WTC11 (cell line): ENCODE data around the gene KCNB1. TPM values are rescaled to one million over a fixed set of nuclear protein-coding genes. Genes with fewer than 3 reads are reported as not detected.

ENCODE experiments used
- ATAC-seq: fragments of 200-7000 bp; cut with Tn5 transposase; 2 replicates; pipeline ENCODE4 v1.10.0; 2021; ENCODE audit warnings: mild to moderate bottlenecking, moderate library complexity
- CTCF ChIA-PET: fragments of 300-600 bp; sonication (Branson Sonifier 250); formaldehyde crosslinking; loops from one replicate; lab custom pipeline; 2021; ENCODE audit warnings: antibody characterized with exemption; lab: Charles Lee
- POLR2A ChIA-PET: fragments of 350-600 bp; sonication (Branson Sonifier 250); formaldehyde crosslinking; loops from one replicate; lab custom pipeline; 2021; ENCODE audit warnings: antibody characterized with exemption; lab: Charles Lee
- DNase-seq: peaks from one replicate; pipeline ENCODE4 v3.0.0; 2021; ENCODE audit warnings: low spot score
- H3K27ac Mint-ChIP-seq: 2 replicates; pipeline ENCODE4 v1.8.0; 2021; ENCODE audit warnings: mixed read lengths
- H3K27me3 Mint-ChIP-seq: 2 replicates; pipeline ENCODE4 v1.8.0; 2021; ENCODE audit warnings: low read depth, mild to moderate bottlenecking, moderate library complexity, mixed read lengths
- H3K36me3 Mint-ChIP-seq: 2 replicates; pipeline ENCODE4 v1.8.0; 2021; ENCODE audit warnings: mixed read lengths
- H3K4me1 Mint-ChIP-seq: 2 replicates; pipeline ENCODE4 v1.8.0; 2022; ENCODE audit warnings: mixed read lengths
- H3K4me3 Mint-ChIP-seq: 2 replicates; pipeline ENCODE4 v1.8.0; 2021; ENCODE audit warnings: mild to moderate bottlenecking, moderate library complexity, mixed read lengths
- H3K9me3 Mint-ChIP-seq: 2 replicates; pipeline ENCODE4 v1.8.0; 2021; ENCODE audit warnings: mixed read lengths
- ATF1 ChIP-seq: sonication (generic); formaldehyde crosslinking; IDR thresholded peaks from 2 replicates; pipeline ENCODE4 v1.8.1; 2023; ENCODE audit warnings: mild to moderate bottlenecking, moderate library complexity, missing genetic modification reagents
- CBFB ChIP-seq: sonication (generic); formaldehyde crosslinking; IDR thresholded peaks from 2 replicates; pipeline ENCODE4 v1.8.1; 2022; ENCODE audit warnings: mild to moderate bottlenecking, low read depth, missing genetic modification reagents
- CREB1 ChIP-seq: sonication (generic); formaldehyde crosslinking; IDR thresholded peaks from 2 replicates; pipeline ENCODE4 v1.8.0; 2023; ENCODE audit warnings: mild to moderate bottlenecking, missing genetic modification reagents
- ESRRA ChIP-seq: sonication (generic); formaldehyde crosslinking; IDR thresholded peaks from 2 replicates; pipeline ENCODE4 v1.8.1; 2022; ENCODE audit warnings: mild to moderate bottlenecking, missing genetic modification reagents, borderline replicate concordance
- FOXJ3 ChIP-seq: sonication (generic); formaldehyde crosslinking; IDR thresholded peaks from 2 replicates; pipeline ENCODE4 v1.9.0; 2021; ENCODE audit warnings: missing genetic modification reagents, mild to moderate bottlenecking, borderline replicate concordance
- FOXK1 ChIP-seq: sonication (generic); formaldehyde crosslinking; IDR thresholded peaks from 2 replicates; pipeline ENCODE4 v1.8.0; 2022; ENCODE audit warnings: mild to moderate bottlenecking, moderate library complexity, missing genetic modification reagents
- JAZF1 ChIP-seq: fragments of 250-450 bp; sonication (Bioruptor Pico); IDR thresholded peaks from 2 replicates; pipeline ENCODE4 v1.9.0; 2021; ENCODE audit warnings: moderate library complexity, mild to moderate bottlenecking, inconsistent platforms
- TCF7 ChIP-seq: sonication (generic); formaldehyde crosslinking; IDR thresholded peaks from 2 replicates; pipeline ENCODE4 v1.8.0; 2022; ENCODE audit warnings: mild to moderate bottlenecking, low read depth, missing genetic modification reagents, moderate library complexity
- ZNF138 ChIP-seq: sonication (generic); formaldehyde crosslinking; conservative IDR thresholded peaks from 2 replicates; pipeline ENCODE4 v1.8.1; 2022; ENCODE audit warnings: mild to moderate bottlenecking, moderate library complexity, missing genetic modification reagents
- ZNF232 ChIP-seq: sonication (generic); formaldehyde crosslinking; IDR thresholded peaks from 2 replicates; pipeline ENCODE4 v1.8.0; 2022; ENCODE audit warnings: mild to moderate bottlenecking, missing genetic modification reagents
- ZNF317 ChIP-seq: sonication (generic); formaldehyde crosslinking; IDR thresholded peaks from 2 replicates; pipeline ENCODE4 v1.8.1; 2023; ENCODE audit warnings: low read depth, mild to moderate bottlenecking, moderate library complexity, missing genetic modification reagents, borderline replicate concordance
- ZNF423 ChIP-seq: fragments of 250-450 bp; sonication (Bioruptor Pico); IDR thresholded peaks from 2 replicates; pipeline ENCODE4 v2.1.2; 2022; ENCODE audit warnings: mild to moderate bottlenecking, moderate library complexity
- total RNA-seq: library from RNA; stranded (reverse); gene quantifications from 3 replicates; pipeline ENCODE4 v1.2.3, GENCODE V29; 2021
- TF ChIP-seq, protein P1 (sequence below): fragments of 200-600 bp; IDR thresholded peaks from 2 replicates; pipeline ENCODE4 v1.8.0; 2022; ENCODE audit warnings: antibody characterized with exemption
- TF ChIP-seq, protein P2 (sequence below): sonication (generic); formaldehyde crosslinking; IDR thresholded peaks from 2 replicates; pipeline ENCODE4 v1.8.0; 2023; ENCODE audit warnings: missing genetic modification reagents, mild to moderate bottlenecking, borderline replicate concordance
- TF ChIP-seq, protein P3 (sequence below): sonication (generic); formaldehyde crosslinking; IDR thresholded peaks from 2 replicates; pipeline ENCODE4 v1.8.1; 2022; ENCODE audit warnings: low read depth, mild to moderate bottlenecking, moderate library complexity, missing genetic modification reagents, borderline replicate concordance
- TF ChIP-seq, protein P4 (sequence below): sonication (generic); formaldehyde crosslinking; IDR thresholded peaks from 2 replicates; pipeline ENCODE4 v1.8.1; 2022; ENCODE audit warnings: mild to moderate bottlenecking, moderate library complexity, missing genetic modification reagents
- TF ChIP-seq, protein P5 (sequence below): fragments of 250-450 bp; sonication (Bioruptor Pico); IDR thresholded peaks from 2 replicates; pipeline ENCODE4 v1.9.0; 2021; ENCODE audit warnings: mild to moderate bottlenecking
- TF ChIP-seq, protein P6 (sequence below): sonication (generic); formaldehyde crosslinking; IDR thresholded peaks from 2 replicates; pipeline ENCODE4 v1.8.1; 2022; ENCODE audit warnings: missing genetic modification reagents, borderline replicate concordance
- TF ChIP-seq, protein P7 (sequence below): sonication (generic); formaldehyde crosslinking; IDR thresholded peaks from 2 replicates; pipeline ENCODE4 v1.8.0; 2023; ENCODE audit warnings: missing genetic modification reagents
- TF ChIP-seq, protein P8 (sequence below): sonication (generic); formaldehyde crosslinking; conservative IDR thresholded peaks from 2 replicates; pipeline ENCODE4 v1.8.1; 2022; ENCODE audit warnings: mild to moderate bottlenecking, missing genetic modification reagents

The KCNB1 gene
- total RNA-seq, 1 experiment from 2014 or later = 1.1 TPM

DNA sequence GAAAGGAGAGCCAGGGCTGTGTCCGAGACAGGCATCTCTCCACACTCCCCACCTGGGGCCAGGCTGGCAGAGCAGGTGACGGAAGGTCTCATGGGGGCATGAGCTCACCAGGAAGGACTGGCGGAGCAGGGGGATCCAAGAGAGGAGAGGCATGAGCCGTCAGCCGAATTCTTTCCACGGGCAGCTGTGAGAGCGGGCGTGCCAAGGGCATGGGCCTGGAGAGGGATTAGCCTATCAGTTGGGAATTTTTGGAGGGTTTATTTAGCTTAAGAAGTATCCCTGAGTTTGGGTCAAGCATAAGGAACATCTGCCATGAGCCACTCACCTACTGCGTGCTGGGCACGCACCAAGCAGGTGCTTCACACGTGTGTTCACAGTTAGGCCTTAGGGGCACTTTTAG is 144.4 kb downstream of the KCNB1 start:
- no peaks in the 10 kb centered on the region for H3K36me3 Mint-ChIP-seq
- no peaks in the 10 kb centered on the region for H3K9me3 Mint-ChIP-seq
- DNase-seq (no peak), ATAC-seq (no peak)
- no peak for TF ChIP-seq ZNF317 (CRISPR knock-in tag)
- TF ChIP-seq, protein P1, sequence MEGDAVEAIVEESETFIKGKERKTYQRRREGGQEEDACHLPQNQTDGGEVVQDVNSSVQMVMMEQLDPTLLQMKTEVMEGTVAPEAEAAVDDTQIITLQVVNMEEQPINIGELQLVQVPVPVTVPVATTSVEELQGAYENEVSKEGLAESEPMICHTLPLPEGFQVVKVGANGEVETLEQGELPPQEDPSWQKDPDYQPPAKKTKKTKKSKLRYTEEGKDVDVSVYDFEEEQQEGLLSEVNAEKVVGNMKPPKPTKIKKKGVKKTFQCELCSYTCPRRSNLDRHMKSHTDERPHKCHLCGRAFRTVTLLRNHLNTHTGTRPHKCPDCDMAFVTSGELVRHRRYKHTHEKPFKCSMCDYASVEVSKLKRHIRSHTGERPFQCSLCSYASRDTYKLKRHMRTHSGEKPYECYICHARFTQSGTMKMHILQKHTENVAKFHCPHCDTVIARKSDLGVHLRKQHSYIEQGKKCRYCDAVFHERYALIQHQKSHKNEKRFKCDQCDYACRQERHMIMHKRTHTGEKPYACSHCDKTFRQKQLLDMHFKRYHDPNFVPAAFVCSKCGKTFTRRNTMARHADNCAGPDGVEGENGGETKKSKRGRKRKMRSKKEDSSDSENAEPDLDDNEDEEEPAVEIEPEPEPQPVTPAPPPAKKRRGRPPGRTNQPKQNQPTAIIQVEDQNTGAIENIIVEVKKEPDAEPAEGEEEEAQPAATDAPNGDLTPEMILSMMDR = no peak
- no peak for TF ChIP-seq ZNF423
- no peak for TF ChIP-seq FOXK1
- no peak for TF ChIP-seq CREB1 (CRISPR knock-in tag)
- TF ChIP-seq ATF1 = no peak
- TF ChIP-seq TCF7 (CRISPR knock-in tag) = no peak
- no peak for TF ChIP-seq ZNF138 (CRISPR knock-in tag)
- TF ChIP-seq FOXJ3 = no peak
- TF ChIP-seq, protein P2, sequence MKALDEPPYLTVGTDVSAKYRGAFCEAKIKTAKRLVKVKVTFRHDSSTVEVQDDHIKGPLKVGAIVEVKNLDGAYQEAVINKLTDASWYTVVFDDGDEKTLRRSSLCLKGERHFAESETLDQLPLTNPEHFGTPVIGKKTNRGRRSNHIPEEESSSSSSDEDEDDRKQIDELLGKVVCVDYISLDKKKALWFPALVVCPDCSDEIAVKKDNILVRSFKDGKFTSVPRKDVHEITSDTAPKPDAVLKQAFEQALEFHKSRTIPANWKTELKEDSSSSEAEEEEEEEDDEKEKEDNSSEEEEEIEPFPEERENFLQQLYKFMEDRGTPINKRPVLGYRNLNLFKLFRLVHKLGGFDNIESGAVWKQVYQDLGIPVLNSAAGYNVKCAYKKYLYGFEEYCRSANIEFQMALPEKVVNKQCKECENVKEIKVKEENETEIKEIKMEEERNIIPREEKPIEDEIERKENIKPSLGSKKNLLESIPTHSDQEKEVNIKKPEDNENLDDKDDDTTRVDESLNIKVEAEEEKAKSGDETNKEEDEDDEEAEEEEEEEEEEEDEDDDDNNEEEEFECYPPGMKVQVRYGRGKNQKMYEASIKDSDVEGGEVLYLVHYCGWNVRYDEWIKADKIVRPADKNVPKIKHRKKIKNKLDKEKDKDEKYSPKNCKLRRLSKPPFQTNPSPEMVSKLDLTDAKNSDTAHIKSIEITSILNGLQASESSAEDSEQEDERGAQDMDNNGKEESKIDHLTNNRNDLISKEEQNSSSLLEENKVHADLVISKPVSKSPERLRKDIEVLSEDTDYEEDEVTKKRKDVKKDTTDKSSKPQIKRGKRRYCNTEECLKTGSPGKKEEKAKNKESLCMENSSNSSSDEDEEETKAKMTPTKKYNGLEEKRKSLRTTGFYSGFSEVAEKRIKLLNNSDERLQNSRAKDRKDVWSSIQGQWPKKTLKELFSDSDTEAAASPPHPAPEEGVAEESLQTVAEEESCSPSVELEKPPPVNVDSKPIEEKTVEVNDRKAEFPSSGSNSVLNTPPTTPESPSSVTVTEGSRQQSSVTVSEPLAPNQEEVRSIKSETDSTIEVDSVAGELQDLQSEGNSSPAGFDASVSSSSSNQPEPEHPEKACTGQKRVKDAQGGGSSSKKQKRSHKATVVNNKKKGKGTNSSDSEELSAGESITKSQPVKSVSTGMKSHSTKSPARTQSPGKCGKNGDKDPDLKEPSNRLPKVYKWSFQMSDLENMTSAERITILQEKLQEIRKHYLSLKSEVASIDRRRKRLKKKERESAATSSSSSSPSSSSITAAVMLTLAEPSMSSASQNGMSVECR (CRISPR knock-in tag) = no peak
- TF ChIP-seq, protein P3, sequence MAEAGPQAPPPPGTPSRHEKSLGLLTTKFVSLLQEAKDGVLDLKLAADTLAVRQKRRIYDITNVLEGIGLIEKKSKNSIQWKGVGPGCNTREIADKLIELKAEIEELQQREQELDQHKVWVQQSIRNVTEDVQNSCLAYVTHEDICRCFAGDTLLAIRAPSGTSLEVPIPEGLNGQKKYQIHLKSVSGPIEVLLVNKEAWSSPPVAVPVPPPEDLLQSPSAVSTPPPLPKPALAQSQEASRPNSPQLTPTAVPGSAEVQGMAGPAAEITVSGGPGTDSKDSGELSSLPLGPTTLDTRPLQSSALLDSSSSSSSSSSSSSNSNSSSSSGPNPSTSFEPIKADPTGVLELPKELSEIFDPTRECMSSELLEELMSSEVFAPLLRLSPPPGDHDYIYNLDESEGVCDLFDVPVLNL (CRISPR knock-in tag) = no peak
- TF ChIP-seq, protein P4, sequence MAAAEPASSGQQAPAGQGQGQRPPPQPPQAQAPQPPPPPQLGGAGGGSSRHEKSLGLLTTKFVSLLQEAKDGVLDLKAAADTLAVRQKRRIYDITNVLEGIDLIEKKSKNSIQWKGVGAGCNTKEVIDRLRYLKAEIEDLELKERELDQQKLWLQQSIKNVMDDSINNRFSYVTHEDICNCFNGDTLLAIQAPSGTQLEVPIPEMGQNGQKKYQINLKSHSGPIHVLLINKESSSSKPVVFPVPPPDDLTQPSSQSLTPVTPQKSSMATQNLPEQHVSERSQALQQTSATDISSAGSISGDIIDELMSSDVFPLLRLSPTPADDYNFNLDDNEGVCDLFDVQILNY (CRISPR knock-in tag) = no peak
- TF ChIP-seq, protein P5, sequence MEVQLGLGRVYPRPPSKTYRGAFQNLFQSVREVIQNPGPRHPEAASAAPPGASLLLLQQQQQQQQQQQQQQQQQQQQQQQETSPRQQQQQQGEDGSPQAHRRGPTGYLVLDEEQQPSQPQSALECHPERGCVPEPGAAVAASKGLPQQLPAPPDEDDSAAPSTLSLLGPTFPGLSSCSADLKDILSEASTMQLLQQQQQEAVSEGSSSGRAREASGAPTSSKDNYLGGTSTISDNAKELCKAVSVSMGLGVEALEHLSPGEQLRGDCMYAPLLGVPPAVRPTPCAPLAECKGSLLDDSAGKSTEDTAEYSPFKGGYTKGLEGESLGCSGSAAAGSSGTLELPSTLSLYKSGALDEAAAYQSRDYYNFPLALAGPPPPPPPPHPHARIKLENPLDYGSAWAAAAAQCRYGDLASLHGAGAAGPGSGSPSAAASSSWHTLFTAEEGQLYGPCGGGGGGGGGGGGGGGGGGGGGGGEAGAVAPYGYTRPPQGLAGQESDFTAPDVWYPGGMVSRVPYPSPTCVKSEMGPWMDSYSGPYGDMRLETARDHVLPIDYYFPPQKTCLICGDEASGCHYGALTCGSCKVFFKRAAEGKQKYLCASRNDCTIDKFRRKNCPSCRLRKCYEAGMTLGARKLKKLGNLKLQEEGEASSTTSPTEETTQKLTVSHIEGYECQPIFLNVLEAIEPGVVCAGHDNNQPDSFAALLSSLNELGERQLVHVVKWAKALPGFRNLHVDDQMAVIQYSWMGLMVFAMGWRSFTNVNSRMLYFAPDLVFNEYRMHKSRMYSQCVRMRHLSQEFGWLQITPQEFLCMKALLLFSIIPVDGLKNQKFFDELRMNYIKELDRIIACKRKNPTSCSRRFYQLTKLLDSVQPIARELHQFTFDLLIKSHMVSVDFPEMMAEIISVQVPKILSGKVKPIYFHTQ = no peak
- TF ChIP-seq, protein P6, sequence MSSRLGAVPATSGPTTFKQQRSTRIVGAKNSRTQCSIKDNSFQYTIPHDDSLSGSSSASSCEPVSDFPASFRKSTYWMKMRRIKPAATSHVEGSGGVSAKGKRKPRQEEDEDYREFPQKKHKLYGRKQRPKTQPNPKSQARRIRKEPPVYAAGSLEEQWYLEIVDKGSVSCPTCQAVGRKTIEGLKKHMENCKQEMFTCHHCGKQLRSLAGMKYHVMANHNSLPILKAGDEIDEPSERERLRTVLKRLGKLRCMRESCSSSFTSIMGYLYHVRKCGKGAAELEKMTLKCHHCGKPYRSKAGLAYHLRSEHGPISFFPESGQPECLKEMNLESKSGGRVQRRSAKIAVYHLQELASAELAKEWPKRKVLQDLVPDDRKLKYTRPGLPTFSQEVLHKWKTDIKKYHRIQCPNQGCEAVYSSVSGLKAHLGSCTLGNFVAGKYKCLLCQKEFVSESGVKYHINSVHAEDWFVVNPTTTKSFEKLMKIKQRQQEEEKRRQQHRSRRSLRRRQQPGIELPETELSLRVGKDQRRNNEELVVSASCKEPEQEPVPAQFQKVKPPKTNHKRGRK = no peak
- no peak for TF ChIP-seq ESRRA (CRISPR knock-in tag)
- TF ChIP-seq, protein P7, sequence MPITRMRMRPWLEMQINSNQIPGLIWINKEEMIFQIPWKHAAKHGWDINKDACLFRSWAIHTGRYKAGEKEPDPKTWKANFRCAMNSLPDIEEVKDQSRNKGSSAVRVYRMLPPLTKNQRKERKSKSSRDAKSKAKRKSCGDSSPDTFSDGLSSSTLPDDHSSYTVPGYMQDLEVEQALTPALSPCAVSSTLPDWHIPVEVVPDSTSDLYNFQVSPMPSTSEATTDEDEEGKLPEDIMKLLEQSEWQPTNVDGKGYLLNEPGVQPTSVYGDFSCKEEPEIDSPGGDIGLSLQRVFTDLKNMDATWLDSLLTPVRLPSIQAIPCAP = no peak
- no peak for TF ChIP-seq ZNF232 (CRISPR knock-in tag)
- no peak for TF ChIP-seq JAZF1 (CRISPR knock-in tag)
- TF ChIP-seq, protein P8, sequence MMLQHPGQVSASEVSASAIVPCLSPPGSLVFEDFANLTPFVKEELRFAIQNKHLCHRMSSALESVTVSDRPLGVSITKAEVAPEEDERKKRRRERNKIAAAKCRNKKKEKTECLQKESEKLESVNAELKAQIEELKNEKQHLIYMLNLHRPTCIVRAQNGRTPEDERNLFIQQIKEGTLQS = no peak
- TF ChIP-seq CBFB (CRISPR knock-in tag) = no peak
- POLR2A ChIA-PET = no interaction called here
- H3K4me3 Mint-ChIP-seq = no peak overlapping the region
- no peak overlapping the region for H3K27ac Mint-ChIP-seq
- 0 out of 2 replicates have a peak, but pooled peaks cover under 1% of the 10 kb centered on the region for H3K27me3 Mint-ChIP-seq
- CTCF ChIA-PET = interaction anchor here (0.6 to 6.1 kb wide), 4 partner anchors 146 to 204 kb away, joined by 3 to 117 read pairs (median 4); partner anchors contain the start of gene KCNB1
- H3K4me1 Mint-ChIP-seq = no peaks in the 10 kb centered on the region
